HG02759 (cell line): ENCODE data around the gene OR9A4.
"Not testable (repeated sequence)": the region's sequence is repeated elsewhere in the genome, so short reads cannot be mapped to it uniquely, and the experiment has no call there.

Experiments
- ATAC-seq: cut with Tn5 transposase; IDR thresholded peaks from one replicate; pipeline ENCODE4 v1.9.1; 2021; ENCODE audit warnings: mild to moderate bottlenecking, moderate library complexity; ENCODE audit not compliant: unreplicated experiment

Gene OR9A4, protein sequence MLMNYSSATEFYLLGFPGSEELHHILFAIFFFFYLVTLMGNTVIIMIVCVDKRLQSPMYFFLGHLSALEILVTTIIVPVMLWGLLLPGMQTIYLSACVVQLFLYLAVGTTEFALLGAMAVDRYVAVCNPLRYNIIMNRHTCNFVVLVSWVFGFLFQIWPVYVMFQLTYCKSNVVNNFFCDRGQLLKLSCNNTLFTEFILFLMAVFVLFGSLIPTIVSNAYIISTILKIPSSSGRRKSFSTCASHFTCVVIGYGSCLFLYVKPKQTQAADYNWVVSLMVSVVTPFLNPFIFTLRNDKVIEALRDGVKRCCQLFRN

GRCh38 chr7:141916099-141916498 lies at the start of gene OR9A4:
Gene OR9A4, plus strand, starts transcription at chr7:141916399. Its CDS starts 2,477 bp downstream, at chr7:141918876.
- ATAC-seq = no peak

DNA sequence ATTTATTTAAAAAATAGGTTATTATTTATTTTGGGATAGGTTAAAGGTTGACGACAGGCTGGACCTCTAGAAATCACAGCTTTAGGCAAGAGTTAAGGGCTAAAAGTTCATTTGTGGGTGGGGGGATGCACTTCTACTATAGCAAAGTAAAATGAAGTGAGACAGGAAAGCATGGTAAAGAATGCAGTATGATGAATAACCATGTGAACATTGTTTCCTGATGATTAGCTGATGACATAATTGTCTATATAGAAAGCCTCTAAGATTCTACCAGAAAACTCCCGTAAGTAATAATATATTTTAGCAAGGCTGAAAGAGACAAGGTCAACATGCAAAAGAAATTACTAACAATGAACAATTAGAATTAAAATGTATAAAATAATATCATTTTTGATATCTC lies 49.2 kb upstream of the OR9A4 start:
- ATAC-seq = no peak

DNA sequence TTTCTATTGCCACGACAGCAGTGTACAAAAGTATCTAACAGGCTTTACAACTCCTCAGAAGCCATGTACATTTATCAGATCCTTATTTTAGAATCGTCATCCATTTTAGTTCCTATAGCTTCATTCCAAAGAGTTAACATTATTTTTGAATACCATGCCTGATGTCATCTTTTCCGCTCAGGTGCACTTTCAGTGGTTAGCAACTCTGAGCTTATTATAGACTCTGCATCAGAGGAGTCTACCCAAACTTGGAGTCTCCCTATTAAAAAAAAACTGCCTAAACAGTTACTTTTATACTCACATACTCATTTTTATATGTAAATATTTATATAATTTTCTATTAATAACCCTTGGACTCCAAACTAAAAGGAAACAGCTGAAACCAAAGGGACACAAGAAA lies 43.3 kb upstream of the OR9A4 start:
- no peak for ATAC-seq

DNA sequence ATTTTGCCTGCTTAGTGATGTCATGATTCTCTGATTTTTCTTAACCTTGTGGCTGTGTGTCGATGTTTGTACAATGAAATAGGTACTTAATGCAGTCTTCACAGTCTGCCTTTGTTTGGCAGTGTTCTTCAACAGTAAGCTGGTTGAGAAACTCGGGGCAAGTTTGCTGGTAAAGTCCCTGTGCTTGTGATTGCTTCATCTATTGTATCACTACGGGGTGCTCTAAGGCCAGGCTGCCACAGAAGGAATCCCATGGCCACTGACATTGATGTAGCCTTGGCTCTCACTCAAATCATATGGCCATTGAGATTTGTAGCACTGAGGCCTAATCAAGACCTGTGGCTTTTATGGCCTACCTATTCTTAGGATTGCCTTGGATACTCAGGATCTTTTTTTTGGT lies 41.4 kb upstream of the OR9A4 start:
- ATAC-seq = no peak

GRCh38 chr7:141875453-141875852 lies 40.7 kb upstream of the OR9A4 start:
- ATAC-seq = no peak

DNA sequence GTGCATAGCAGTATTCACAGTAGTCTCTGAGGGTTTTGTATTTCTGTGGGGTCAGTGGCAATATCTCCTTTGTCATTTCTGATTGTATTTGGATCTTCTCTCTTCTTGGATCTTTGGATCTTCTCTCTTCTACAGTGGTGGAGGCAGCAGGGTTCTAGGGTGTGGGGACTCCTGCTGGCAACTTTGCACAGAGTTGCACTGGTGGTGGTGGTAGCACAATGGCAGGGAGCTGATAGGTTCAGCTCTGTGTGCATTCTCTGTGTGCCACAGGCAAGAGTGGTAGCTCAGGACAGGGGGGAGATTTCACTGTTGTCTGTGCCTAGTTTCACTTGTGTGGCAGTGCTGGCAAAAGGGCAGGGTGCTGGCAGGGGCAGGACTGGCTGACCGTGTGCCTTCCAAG lies 39.8 kb upstream of the OR9A4 start:
- ATAC-seq = no peak

DNA sequence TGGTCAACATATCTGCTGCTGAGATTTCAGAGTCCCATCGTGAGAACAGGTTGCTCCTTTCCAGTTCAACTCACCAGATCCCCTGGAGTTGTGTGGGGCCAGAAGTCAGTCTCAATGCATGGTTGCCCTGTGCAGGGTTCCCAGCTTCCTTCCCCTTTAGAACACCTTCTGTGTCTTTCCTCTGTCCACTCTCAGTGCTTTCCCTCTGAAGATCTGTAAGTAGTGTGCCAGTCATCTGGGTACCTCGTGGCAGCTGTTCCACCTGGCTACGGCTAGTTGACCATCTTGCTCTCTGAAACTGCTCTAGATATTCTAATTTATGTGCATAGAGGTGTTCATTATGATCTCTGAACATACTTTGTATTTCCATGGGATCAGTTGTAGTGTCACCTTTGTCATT lies 38.8 kb upstream of the OR9A4 start:
- no peak for ATAC-seq

DNA sequence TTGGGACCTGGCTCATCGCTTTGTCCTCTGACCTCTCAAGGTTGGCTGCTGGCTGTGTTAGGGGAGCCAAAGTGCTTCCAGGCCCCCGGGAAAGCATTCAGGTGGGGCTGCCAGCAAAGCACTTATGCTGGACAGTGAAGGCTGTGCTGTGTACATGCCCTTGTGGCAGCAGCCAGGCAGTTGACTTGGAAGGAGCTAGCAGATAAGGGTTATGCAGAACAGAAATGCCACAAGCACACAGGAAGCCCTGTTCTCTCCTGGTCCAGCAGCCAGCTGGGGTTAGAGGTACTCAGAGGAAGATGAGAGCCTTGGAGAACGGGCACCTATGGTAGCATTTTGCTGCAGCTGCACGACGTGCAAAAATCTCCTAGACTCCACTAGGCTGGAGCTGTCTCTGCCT lies 35.2 kb upstream of the OR9A4 start:
- no peak for ATAC-seq

- peak; percentile 91 for ATAC-seq
Observed at GRCh38 chr7:141884539-141885225, 31.5 kb upstream of the OR9A4 start.

- no peak for ATAC-seq
Observed at GRCh38 chr7:141889321-141889720, 26.9 kb upstream of the OR9A4 start.

GRCh38 chr7:141891336-141891735 lies 24.9 kb upstream of the OR9A4 start:
- ATAC-seq = no peak

DNA sequence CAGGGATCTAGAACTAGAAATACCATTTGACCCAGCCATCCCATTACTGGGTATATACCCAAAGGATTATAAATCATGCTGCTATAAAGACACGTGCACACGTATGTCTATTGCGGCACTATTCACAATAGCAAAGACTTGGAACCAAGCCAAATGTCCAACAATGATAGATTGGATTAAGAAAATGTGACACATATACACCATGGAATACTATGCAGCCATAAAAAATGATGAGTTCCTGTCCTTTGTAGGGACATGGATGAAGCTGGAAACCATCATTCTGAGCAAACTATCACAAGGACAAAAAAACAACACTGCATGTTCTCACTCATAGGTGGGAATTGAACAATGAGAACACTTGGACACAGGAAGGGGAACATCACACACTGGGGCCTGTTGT lies 16.8 kb upstream of the OR9A4 start:
- ATAC-seq = not testable (repeated sequence)

DNA sequence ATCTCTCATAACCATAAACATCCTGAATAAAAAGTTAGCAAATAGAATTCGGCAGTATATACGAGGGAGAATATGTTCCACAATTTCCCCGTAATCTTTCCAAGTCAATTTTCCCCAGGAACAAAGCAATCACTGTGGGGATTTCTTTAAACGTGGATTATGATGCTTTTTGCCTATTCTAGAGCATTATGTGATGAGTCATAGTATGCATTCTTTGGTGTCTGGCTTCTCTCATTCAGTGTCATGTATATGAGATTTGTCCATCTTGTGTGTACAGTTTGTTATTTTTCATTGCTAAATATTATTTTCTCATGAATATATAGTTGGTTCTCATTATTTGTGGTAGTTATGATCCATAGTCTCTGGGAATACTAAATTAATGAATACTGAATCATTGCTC lies 9.9 kb upstream of the OR9A4 start:
- ATAC-seq = no peak

DNA sequence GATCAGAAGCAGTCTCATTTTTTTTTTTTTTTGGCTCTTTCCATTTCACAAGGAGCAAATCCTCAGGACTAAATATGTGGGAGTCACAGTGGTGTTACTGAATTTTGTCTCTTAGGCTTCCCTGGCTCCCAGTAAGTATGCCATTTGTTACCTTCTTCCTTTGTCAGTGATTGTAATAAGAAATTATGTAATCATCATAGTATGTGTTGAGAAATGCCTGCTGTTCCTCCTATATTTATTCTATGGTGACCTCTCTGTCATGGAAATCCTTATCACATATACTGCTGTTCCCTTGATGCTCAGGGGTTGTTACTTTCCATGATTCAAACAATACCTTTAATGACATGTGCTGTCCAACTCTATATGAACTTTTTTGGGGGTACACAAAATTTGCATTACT lies 4.8 kb upstream of the OR9A4 start:
- no peak for ATAC-seq

- ATAC-seq = peak; percentile 71
Observed at GRCh38 chr7:141915565-141915964, 634 bp upstream of the OR9A4 start.

DNA sequence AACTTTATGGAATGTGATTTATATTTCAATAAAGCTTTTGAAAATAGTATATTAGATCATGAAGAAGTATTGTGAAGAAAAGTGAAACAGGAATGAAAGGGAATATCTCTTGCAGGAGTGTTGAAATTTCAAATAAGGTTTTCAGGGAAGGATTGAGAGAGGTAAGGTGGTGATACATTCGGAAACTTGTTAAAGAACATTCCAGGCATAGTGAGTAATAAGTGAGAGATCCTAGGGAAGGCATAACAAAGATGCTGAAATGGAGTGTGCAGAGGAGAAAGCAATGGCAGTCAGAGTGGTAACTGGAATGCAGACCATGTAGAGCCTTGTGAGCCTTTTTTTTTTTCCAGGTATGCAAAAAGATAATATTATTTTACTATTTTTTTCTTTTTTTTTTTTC lies 4.1 kb downstream of the OR9A4 start:
- no peak for ATAC-seq

- ATAC-seq = no peak
Observed at GRCh38 chr7:141928146-141928844, 12.1 kb downstream of the OR9A4 start.

- ATAC-seq = no peak
Observed at GRCh38 chr7:141928845-141929195, 12.6 kb downstream of the OR9A4 start.

DNA sequence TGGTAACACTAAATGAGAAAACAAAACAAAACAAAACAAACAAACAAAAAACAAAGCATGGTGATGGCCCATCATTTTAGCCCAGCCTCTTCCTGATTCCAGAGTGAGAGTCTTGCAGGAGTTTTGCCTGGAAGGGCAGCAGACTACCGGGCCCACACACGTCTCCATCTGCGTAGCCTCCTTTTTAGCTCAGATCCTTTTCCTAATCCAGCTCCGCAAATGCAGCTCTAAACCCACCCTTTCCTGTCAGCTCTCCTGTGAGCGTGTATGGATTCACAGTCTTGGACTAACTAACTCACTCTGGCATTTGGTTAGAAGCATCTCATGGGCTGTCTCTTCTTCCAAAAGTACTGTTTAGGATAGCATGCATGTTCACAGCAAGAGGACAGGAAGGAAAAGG lies 14.0 kb downstream of the OR9A4 start:
- ATAC-seq = no peak

DNA sequence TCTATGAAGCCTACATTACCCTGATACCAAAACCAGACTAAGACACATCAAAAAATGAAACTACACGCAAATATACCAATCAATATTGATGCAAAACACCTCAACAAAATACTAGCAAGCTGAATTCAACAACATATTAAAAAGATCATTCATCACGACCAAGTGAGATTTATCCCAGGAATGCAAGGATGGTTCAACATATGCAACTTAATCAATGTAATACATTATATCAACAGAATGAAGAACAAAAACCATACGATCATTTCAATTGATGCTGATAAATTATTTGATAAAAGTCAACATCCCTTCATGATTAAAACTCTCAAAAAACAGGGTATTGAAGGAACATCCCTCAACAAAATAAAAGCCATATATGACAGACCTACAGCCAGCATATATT lies 24.9 kb downstream of the OR9A4 start:
- ATAC-seq = no peak

- no peak for ATAC-seq
Observed at GRCh38 chr7:141943846-141944245, 27.6 kb downstream of the OR9A4 start.

DNA sequence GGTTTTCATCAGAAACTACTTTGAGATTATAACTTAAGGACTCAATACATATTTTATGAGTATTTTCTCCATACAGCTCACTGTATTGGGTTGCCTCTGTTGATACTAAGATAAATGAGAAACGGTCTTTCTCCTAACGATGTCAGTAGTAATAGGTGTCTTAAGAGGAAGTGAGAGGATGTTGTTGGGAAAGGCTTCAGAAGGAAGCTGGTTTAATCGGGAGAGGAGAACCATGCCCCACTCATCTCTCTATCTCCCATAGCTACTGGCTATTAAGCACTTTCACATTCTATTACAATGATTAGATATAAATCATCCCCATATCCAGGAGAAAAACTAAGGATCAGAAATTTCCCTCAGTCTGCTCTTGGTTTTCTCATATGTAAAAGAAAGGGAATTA lies 28.6 kb downstream of the OR9A4 start:
- no peak for ATAC-seq
